ENCODE data around the gene TRPC4AP. TPM values are rescaled to one million over a fixed set of nuclear protein-coding genes. Genes with fewer than 3 reads are reported as not detected.
"Not testable (repeated sequence)": the region's sequence is repeated elsewhere in the genome, so short reads cannot be mapped to it uniquely, and the experiment has no call there.

TRPC4AP gene
- total and polyA plus RNA-seq, 12 donors: 26.2 to 46.4 (median 38.0) TPM

DNA sequence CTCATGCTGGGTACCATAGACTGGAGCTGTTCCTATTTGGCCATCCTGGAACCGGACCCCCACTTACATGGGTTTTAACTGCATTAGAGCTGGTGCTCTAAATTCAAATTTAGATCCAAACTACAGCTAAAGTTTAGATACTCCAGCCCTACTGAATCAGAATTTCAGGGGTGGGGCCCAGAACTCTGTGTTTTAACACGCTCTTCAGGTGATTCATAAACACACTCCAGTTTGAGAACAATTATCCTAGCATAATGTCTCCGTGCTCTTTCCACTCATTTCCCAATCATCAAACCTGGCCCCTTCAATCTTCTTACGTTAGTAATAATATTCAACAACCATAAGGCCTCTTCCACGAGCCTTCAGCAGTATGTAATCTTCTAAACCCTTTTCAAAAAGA is 15.3 kb downstream of the TRPC4AP start:
- H3K36me3 ChIP-seq: peaks cover 0 to 47% (median 14%) of the 10 kb centered on the region in 9 donors
- 98 to 99% methylated on average over 5 of the region's 5 CpGs for WGBS, 2 donors
- DNase-seq (no peak), ATAC-seq (no peak)
- no peak overlapping the region for H3K27ac ChIP-seq
- H3K4me1 ChIP-seq: peaks cover 0 to 34% (median 28%) of the 10 kb centered on the region in 9 donors
- intact Hi-C loops (cut with DNase I): no loop called here
- no peak overlapping the region for H3K4me3 ChIP-seq
- no peaks in the 10 kb centered on the region for H3K27me3 ChIP-seq
- no peak for TF ChIP-seq CTCF (IDR thresholded peaks at IDR 0.05)
- H3K9me3 ChIP-seq: peaks cover 0 to 7% (median 0%) of the 10 kb centered on the region in 11 donors

GRCh38 chr20:35071436-35072153 is 21.0 kb downstream of the TRPC4AP start:
- Histone ChIP-seq H3K4me1 (peaks cover 0 to 20% (median 7%) of the 10 kb centered on the region in 9 donors), H3K36me3 (peaks cover 0 to 53% (median 0%) of the 10 kb centered on the region in 9 donors)
- DNase-seq; H3K27ac ChIP-seq; intact Hi-C loops (cut with DNase I); H3K27me3 ChIP-seq; H3K4me3 ChIP-seq; H3K9me3 ChIP-seq; ATAC-seq: not testable (repeated sequence)
- 93 to 97% methylated on average over 7 to 8 of the region's 8 CpGs for WGBS, 2 donors

DNA sequence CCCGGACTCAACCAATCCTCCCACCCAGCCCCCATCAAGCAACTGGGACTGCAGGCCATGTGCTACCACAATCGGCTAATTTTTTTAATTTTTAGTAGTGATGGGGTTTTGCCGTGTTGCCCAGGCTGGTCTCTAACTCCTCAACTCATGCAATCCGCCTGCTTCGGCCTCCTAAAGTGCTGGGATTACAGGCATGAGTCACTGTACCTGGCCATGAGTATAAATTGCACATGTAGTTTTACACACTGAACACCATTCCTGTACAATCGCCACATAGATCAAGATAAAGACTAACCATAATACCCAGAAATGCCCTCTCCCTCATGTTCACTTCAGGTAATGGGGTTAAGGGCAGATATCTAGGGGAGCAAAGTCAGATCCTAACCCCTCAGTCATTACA is 26.4 kb downstream of the TRPC4AP start:
- intact Hi-C loops (cut with DNase I): no loop called here
- DNase-seq (no peak), ATAC-seq (no peak)
- H3K36me3 ChIP-seq: peaks cover 0 to 62% (median 0%) of the 10 kb centered on the region in 9 donors
- no peak overlapping the region for H3K27ac ChIP-seq
- peaks cover 0 to 37% (median 17%) of the 10 kb centered on the region in 9 donors for H3K4me1 ChIP-seq
- TF ChIP-seq CTCF (IDR thresholded peaks at IDR 0.05): no peak
- no peaks in the 10 kb centered on the region for H3K27me3 ChIP-seq
- H3K9me3 ChIP-seq: no peaks in the 10 kb centered on the region
- no peak overlapping the region for H3K4me3 ChIP-seq
- WGBS, 2 donors: 93 to 95% methylated on average over 6 of the region's 6 CpGs

- Histone ChIP-seq H3K36me3 (peaks cover 0 to 61% (median 0%) of the 10 kb centered on the region in 9 donors), H3K9me3 (no peaks in the 10 kb centered on the region), H3K4me1 (peaks cover 0 to 37% (median 17%) of the 10 kb centered on the region in 9 donors), H3K27ac (no peak overlapping the region), H3K27me3 (no peaks in the 10 kb centered on the region), H3K4me3 (no peak overlapping the region)
- intact Hi-C loops (cut with DNase I): no loop called here
- ATAC-seq (no peak), DNase-seq (no peak)
- TF ChIP-seq CTCF (IDR thresholded peaks at IDR 0.05): no peak
These were observed 27.4 kb downstream of the TRPC4AP start for GRCh38 chr20:35065181-35065580.

DNA sequence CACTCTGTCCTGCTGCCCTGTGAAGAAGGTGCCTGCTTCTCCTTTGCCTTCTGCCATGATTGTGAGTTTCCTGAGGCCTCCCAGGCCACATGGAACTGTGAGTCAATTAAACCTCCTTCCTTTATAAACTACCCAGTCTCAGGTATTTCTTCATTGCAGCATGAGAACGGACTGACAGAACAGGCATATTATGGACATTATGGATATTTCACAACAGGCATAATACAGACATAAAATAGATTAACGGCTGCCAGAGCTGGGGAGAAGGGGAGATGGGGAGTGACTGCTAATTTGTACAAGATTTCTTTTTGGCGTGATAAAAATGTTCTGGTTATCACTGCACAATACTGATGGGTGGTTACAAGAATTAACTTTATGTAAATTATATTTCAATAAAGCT is 29.4 kb downstream of the TRPC4AP start:
- DNase-seq (no peak), ATAC-seq (no peak)
- 86 to 90% methylated on average over 3 of the region's 3 CpGs for WGBS, 2 donors
- intact Hi-C loops (cut with DNase I): no loop called here
- H3K4me3 ChIP-seq: no peak overlapping the region
- H3K9me3 ChIP-seq: no peaks in the 10 kb centered on the region
- peaks cover 0 to 46% (median 0%) of the 10 kb centered on the region in 9 donors for H3K36me3 ChIP-seq
- no peaks in the 10 kb centered on the region for H3K27me3 ChIP-seq
- peaks cover 0 to 33% (median 18%) of the 10 kb centered on the region in 9 donors for H3K4me1 ChIP-seq
- TF ChIP-seq CTCF (IDR thresholded peaks at IDR 0.05): no peak
- H3K27ac ChIP-seq: no peak overlapping the region
